Esophagus squamous epithelium (tissue), 4 donors: Measurements from ENCODE around the gene KIF2A.

Experiments
- CTCF ChIP-seq, 6 experiments: fragments of 450-650 bp in 4 of 6; fragments of 200-600 bp in 2 of 6; sonication (generic) in 2 of 6; IDR thresholded peaks; one replicate each; pipeline ENCODE4 v1.5.1; 2016 to 2019; ENCODE audit warnings: antibody characterized with exemption in 6 of 6, mild to moderate bottlenecking in 4 of 6, moderate library complexity in 4 of 6
- POLR2A ChIP-seq, 4 donors: fragments of 450-650 bp; IDR thresholded peaks; one replicate each; pipeline ENCODE4 v1.6.1; 2017; ENCODE audit warnings: antibody characterized with exemption in 4 of 4, mild to moderate bottlenecking in 4 of 4, moderate library complexity in 3 of 4

GRCh38 chr5:62341783-62342475, 35.9 kb downstream of the KIF2A start:
- TF ChIP-seq POLR2A (IDR thresholded peaks at IDR 0.05): no peak
- TF ChIP-seq CTCF (IDR thresholded peaks at IDR 0.05): no peak
